ENCODE data around the gene USH1C. TPM values are rescaled to one million over a fixed set of nuclear protein-coding genes. Genes with fewer than 3 reads are reported as not detected.

The USH1C gene
- polyA plus RNA-seq, 1 donor: 269 TPM

DNA sequence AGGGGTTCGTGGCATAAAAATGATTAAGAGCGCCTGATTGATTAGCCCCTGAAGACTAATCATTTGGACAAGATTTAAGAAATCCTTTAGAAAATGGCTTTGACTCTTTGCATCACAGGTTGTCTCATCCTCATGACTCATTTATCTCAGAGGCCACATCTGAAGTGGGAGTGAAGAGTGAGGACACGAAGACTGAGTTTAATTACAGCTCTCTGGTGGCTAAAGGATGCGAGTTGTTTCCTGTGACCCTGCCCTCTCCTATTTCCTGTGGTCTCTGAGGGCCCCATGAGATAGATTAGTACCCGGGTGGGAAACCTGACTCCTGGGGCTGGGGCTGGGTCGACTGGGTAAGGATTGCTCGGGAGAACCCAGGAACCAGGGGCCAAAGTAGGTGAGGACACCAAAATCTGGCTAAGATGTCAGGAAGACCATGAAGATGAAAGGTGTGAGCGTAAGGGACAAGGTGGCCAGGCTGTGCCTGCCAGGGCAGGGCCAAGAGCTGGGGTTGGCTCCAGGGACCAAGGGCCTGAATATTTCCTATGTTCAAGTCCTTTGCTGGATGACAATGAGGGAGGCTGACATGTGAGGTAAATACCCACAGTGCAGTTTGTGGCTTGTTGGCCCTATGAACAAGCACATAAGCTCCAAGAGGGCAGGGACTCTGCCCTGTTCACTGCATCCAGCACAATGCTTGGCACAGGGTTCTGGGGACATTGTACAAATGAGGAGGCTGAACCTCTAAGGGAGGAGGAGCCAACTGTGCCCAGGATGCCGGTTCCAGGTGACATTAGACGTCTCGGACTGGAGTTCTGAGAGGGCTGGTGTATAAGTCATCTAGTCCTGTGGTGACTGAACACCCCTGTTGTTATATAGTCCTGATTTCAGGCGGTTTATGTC is 6.5 kb upstream of the USH1C start:
- DNase-seq: no peak
- Histone ChIP-seq H3K4me3 (ENCODE audit: low read length) (no peak overlapping the region), H3K36me3 (ENCODE audit: control insufficient read depth, insufficient read depth, low read length) (no peaks in the 10 kb centered on the region), H3K27me3 (ENCODE audit: control insufficient read depth, insufficient read depth, low read length) (peaks cover 3% of the 10 kb centered on the region), H3K9me3 (ENCODE audit: control insufficient read depth, low read depth, low read length) (no peaks in the 10 kb centered on the region), H3K27ac (ENCODE audit: low read length) (no peak overlapping the region), H3K4me1 (ENCODE audit: control insufficient read depth, insufficient read depth, low read length) (peaks cover 14% of the 10 kb centered on the region)
- 100% methylated on average over 1 of the region's 12 CpGs for WGBS (ENCODE audit: insufficient coverage, low lambda C conversion rate)

DNA sequence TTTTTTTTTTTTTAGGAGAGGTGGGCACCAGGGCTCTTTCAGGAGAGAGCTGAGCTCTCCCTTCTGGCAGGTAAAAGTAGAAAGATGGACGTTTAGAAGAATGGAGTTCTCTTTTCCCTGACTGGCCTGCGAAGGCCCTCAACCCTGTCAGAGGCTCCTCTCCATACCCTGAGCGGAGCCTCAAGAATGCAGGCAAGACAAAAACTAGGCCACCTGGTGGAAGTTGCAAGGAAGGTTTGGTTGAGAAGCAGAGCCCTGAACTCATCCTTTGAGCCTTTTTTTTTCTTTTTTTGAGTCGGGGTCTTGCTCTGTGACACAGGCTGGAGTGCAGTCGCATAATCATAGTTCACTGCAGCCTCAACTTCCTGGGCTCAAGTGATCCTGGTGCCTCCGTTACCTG is 4.2 kb upstream of the USH1C start:
- Histone ChIP-seq H3K36me3 (ENCODE audit: control insufficient read depth, insufficient read depth, low read length) (no peaks in the 10 kb centered on the region), H3K9me3 (ENCODE audit: control insufficient read depth, low read depth, low read length) (no peaks in the 10 kb centered on the region), H3K4me3 (ENCODE audit: low read length) (no peak overlapping the region), H3K27ac (ENCODE audit: low read length) (no peak overlapping the region), H3K27me3 (ENCODE audit: control insufficient read depth, insufficient read depth, low read length) (peaks cover 7% of the 10 kb centered on the region), H3K4me1 (ENCODE audit: control insufficient read depth, insufficient read depth, low read length) (peaks cover 14% of the 10 kb centered on the region)
- DNase-seq: no peak
- no CpG with 5 or more reads among the region's 6 CpGs for WGBS (ENCODE audit: insufficient coverage, low lambda C conversion rate)

DNA sequence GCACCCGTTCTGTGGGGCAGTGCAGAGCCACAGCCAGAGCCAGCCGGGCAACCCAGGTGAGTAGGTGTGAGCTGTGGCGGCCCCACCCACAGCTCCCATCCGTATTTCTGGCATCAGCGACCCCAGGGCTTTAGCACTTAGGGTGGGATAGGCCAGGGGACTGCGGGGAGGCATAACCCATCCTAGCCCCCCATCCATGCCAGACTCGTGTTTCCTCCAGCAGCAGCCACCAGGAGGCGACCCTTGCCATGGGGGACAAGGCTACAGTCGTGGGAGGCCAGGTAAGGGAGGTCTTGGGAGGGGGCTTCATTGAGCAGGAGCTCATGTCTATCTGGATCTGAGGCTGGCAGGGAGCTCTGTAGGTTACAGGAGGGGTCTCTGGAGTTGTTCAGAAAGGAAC is 3.7 kb upstream of the USH1C start:
- no peak for DNase-seq
- Histone ChIP-seq H3K27me3 (ENCODE audit: control insufficient read depth, insufficient read depth, low read length) (peaks cover 7% of the 10 kb centered on the region), H3K4me1 (ENCODE audit: control insufficient read depth, insufficient read depth, low read length) (peaks cover 14% of the 10 kb centered on the region), H3K27ac (ENCODE audit: low read length) (no peak overlapping the region), H3K9me3 (ENCODE audit: control insufficient read depth, low read depth, low read length) (no peaks in the 10 kb centered on the region), H3K4me3 (ENCODE audit: low read length) (no peak overlapping the region), H3K36me3 (ENCODE audit: control insufficient read depth, insufficient read depth, low read length) (no peaks in the 10 kb centered on the region)
- no CpG with 5 or more reads among the region's 9 CpGs for WGBS (ENCODE audit: insufficient coverage, low lambda C conversion rate)

DNA sequence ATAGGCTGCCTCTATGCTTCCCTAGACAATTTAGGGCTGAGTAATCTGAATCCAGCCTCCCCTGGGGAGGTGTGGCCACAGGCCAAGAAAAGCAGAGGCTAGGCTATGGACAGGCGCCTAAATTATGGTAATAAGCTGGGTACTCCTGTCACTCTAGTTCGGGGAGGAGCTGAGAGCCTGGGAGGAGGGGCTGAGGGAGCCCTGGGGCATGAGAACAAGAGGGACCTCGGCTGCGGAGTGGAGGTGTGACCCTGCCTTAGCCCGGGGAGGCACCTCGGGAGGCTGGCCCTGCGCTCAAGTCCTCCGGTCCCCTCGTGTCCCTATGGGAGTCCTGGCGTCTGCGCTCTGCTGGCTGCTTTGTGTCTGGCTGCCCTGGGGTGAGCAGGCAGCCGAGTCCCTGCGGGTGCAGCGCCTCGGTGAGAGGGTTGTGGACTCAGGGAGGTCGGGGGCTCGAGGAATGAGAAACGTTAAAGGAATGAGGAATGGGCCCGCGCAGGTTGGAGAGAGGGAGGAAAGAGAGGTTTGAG is 2.9 kb upstream of the USH1C start, which contains the start of gene OTOG:
Gene OTOG (plus strand): TSS at position 209 of the 527 bp plus-strand sequence. CDS start 114 bp downstream, at position 323.
- Histone ChIP-seq H3K9me3 (ENCODE audit: control insufficient read depth, low read depth, low read length) (no peaks in the 10 kb centered on the region), H3K27me3 (ENCODE audit: control insufficient read depth, insufficient read depth, low read length) (peaks cover 7% of the 10 kb centered on the region), H3K4me1 (ENCODE audit: control insufficient read depth, insufficient read depth, low read length) (peaks cover 14% of the 10 kb centered on the region), H3K4me3 (ENCODE audit: low read length) (no peak within 1 kb of the TSS), H3K36me3 (ENCODE audit: control insufficient read depth, insufficient read depth, low read length) (no peaks in the 10 kb centered on the region), H3K27ac (ENCODE audit: low read length) (no peak within 1 kb of the TSS)
- peak in 1 of 2 donors; percentile 42 for DNase-seq
- 0% methylated on average over 5 of the region's 20 CpGs for WGBS (ENCODE audit: insufficient coverage, low lambda C conversion rate)

DNA sequence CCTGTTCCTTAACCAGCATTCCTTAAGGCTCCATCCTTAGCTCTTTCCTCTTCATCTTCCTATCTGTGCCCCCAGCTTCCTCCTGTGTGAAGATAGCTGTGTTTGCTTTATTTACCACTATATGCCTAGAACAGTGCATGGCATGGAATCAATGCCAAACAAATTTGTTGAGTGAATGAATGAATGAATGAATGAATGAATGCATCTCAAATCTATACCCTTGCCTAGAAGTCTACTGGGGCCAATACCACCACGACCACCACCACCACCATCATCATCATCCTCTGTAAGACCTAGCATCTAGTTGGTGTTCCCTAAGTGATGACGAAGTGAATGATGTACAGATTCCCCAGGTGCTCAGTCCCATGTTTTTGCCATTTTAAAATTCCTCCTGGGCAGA is 2.0 kb upstream of the USH1C start:
- Histone ChIP-seq H3K27ac (ENCODE audit: low read length) (no peak overlapping the region), H3K4me3 (ENCODE audit: low read length) (no peak overlapping the region), H3K9me3 (ENCODE audit: control insufficient read depth, low read depth, low read length) (no peaks in the 10 kb centered on the region), H3K4me1 (ENCODE audit: control insufficient read depth, insufficient read depth, low read length) (peaks cover 19% of the 10 kb centered on the region), H3K36me3 (ENCODE audit: control insufficient read depth, insufficient read depth, low read length) (no peaks in the 10 kb centered on the region), H3K27me3 (ENCODE audit: control insufficient read depth, insufficient read depth, low read length) (peaks cover 7% of the 10 kb centered on the region)
- no peak for DNase-seq
- WGBS (ENCODE audit: insufficient coverage, low lambda C conversion rate): no CpG with 5 or more reads among the region's 2 CpGs

DNA sequence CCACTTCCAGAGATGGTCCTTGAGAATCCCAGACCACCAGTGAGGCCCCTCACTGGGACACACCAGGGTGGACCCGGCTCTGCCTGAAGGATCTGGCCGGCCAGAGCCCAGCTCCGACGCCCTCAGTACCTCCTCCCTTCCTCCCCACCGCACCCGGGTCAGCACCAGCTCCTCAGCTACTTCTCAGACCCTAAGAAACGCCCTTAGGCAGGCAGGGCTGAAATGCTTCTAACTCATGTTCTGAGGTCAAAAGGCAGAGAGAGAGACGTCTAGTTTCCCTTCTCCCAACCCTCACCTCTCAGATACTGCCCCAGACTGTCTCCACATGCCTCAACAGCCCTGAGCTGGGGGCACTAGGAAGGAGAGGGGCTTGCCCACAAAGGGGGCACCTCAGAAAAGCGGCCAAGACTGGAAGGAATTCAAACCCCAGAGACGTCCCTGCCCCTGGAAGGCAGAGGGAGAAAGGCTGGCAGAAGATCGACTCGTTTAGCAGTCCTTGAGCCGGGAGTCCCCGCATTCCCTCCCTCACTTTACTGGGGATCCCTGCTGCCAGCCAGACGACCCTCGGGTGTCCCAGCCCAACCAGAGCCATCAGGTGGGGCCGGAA is 539 bp downstream of the USH1C start:
- H3K4me3 ChIP-seq (ENCODE audit: low read length): peak overlapping the region; percentile 93
- WGBS (ENCODE audit: insufficient coverage, low lambda C conversion rate): no CpG with 5 or more reads among the region's 17 CpGs

DNA sequence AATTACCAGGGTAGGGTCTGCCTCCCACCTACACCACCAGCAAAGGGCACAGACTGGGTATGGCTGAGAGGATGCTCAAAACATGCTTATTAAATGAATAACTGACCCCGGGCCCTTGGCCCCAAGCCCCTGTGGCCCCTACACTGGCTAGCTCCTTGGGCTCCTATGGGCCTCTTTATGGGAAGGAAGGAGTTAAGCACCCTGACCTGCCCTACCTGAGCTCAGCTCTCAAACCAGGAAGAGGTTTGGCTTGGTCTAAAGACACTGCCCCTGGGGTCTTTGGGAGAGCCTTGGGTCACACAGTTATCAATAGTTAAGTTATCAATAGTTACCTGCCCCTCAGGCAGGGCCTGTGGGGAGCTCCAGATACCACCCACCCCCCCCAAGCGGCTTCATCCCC is 1.2 kb downstream of the USH1C start:
- Histone ChIP-seq H3K27ac (ENCODE audit: low read length) (peak overlapping the region; percentile 97), H3K9me3 (ENCODE audit: control insufficient read depth, low read depth, low read length) (no peaks in the 10 kb centered on the region), H3K4me1 (ENCODE audit: control insufficient read depth, insufficient read depth, low read length) (peaks cover 48% of the 10 kb centered on the region), H3K4me3 (ENCODE audit: low read length) (peak overlapping the region; percentile 93), H3K27me3 (ENCODE audit: control insufficient read depth, insufficient read depth, low read length) (peaks cover 7% of the 10 kb centered on the region), H3K36me3 (ENCODE audit: control insufficient read depth, insufficient read depth, low read length) (peaks cover 8% of the 10 kb centered on the region)
- DNase-seq: peak in 1 of 2 donors; percentile 82
- no CpG with 5 or more reads among the region's 2 CpGs for WGBS (ENCODE audit: insufficient coverage, low lambda C conversion rate)

More for the DNA sequence above, 539 bp downstream of the USH1C start:
- Histone ChIP-seq H3K36me3 (ENCODE audit: control insufficient read depth, insufficient read depth, low read length) (peaks cover 3% of the 10 kb centered on the region), H3K9me3 (ENCODE audit: control insufficient read depth, low read depth, low read length) (no peaks in the 10 kb centered on the region), H3K27me3 (ENCODE audit: control insufficient read depth, insufficient read depth, low read length) (peaks cover 7% of the 10 kb centered on the region), H3K4me1 (ENCODE audit: control insufficient read depth, insufficient read depth, low read length) (peaks cover 43% of the 10 kb centered on the region), H3K27ac (ENCODE audit: low read length) (peak overlapping the region; percentile 97)
- DNase-seq: peak in 1 of 2 donors; percentile 67

DNA sequence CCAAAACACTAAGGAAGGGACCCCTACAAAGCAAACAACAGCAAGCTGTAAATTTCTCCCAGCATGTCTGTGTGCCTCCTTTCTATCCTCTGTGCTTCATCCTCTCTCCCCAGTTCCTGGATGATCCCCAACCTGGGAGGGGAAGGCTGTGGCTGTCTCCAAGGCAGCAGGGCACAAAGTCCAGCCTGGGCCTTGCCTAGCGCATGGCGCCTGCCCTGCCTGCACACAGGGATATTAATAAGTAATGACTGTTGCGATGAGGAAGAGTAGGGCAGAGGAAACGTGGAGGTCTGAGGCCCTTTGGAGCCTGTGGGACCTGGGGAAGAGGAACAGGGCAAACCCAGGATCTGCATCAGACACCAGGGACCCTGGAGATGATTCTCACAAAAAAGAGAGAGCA is 2.0 kb downstream of the USH1C start:
- Histone ChIP-seq H3K27ac (ENCODE audit: low read length) (peak overlapping the region; percentile 97), H3K27me3 (ENCODE audit: control insufficient read depth, insufficient read depth, low read length) (peaks cover 7% of the 10 kb centered on the region), H3K4me1 (ENCODE audit: control insufficient read depth, insufficient read depth, low read length) (peaks cover 47% of the 10 kb centered on the region), H3K4me3 (ENCODE audit: low read length) (peak overlapping the region; percentile 93), H3K36me3 (ENCODE audit: control insufficient read depth, insufficient read depth, low read length) (peaks cover 8% of the 10 kb centered on the region), H3K9me3 (ENCODE audit: control insufficient read depth, low read depth, low read length) (no peaks in the 10 kb centered on the region)
- WGBS (ENCODE audit: insufficient coverage, low lambda C conversion rate): no CpG with 5 or more reads among the region's 4 CpGs
- peak; percentile 88 to 95 for DNase-seq

DNA sequence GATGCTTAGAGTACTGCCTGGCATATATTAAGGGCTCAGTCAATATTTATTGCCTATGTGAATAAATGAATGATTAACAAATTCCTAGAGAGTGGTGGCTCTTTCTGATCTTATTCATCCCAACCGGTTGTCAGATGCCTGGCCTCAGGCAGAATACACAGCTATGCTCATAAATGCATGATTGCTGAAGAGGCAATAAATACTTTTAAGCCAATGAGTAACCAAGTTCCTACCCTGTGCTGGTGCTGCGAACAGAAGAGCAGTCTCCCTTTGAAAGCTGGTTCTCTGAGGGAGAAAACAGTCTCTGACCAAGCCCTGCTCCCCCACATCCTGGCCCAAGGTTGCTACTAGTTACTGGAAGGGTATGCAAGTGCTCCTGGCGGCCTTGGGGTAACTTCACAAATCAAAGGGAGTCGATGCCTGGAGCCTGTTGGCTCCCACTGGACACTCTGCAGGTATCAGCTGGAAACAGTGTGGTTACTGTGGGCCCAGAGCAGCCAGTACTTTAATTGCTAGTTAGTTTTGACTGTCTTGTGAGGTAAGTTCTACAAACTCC is 2.8 kb downstream of the USH1C start:
- peaks cover 4% of the 10 kb centered on the region for H3K27me3 ChIP-seq (ENCODE audit: control insufficient read depth, insufficient read depth, low read length)
- peak; percentile 81 to 91 for DNase-seq
- peak overlapping the region; percentile 93 for H3K4me3 ChIP-seq (ENCODE audit: low read length)
- H3K27ac ChIP-seq (ENCODE audit: low read length): peak overlapping the region; percentile 97
- H3K4me1 ChIP-seq (ENCODE audit: control insufficient read depth, insufficient read depth, low read length): peaks cover 46% of the 10 kb centered on the region
- peaks cover 8% of the 10 kb centered on the region for H3K36me3 ChIP-seq (ENCODE audit: control insufficient read depth, insufficient read depth, low read length)
- H3K9me3 ChIP-seq (ENCODE audit: control insufficient read depth, low read depth, low read length): no peaks in the 10 kb centered on the region
- WGBS (ENCODE audit: insufficient coverage, low lambda C conversion rate): no CpG with 5 or more reads among the region's 4 CpGs

DNA sequence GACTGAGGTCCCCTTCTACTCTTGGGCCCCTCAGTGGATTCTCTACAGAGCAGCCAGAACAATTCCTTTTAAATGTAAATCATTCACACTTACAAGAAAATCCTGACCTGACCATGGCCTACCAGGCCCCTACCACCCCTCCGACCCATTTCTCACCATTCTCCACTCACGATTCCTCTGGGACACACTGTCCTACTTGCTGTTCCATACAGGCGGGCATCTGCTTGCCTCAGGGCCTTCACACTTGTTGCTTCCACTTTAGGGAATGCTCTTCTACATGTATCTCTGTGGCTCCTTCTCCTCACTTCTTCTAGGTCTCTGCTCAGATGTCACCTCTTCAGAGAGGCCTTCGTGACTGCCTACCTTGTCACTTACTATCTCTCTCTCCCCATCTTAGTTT is 3.4 kb downstream of the USH1C start:
- Histone ChIP-seq H3K4me3 (ENCODE audit: low read length) (no peak overlapping the region), H3K9me3 (ENCODE audit: control insufficient read depth, low read depth, low read length) (no peaks in the 10 kb centered on the region), H3K36me3 (ENCODE audit: control insufficient read depth, insufficient read depth, low read length) (peaks cover 8% of the 10 kb centered on the region), H3K4me1 (ENCODE audit: control insufficient read depth, insufficient read depth, low read length) (peaks cover 46% of the 10 kb centered on the region), H3K27ac (ENCODE audit: low read length) (peak overlapping the region; percentile 97), H3K27me3 (ENCODE audit: control insufficient read depth, insufficient read depth, low read length) (peaks cover 4% of the 10 kb centered on the region)
- no peak for DNase-seq
- 76% methylated on average over 4 of the region's 4 CpGs for WGBS (ENCODE audit: insufficient coverage, low lambda C conversion rate)

Measured in large intestine (tissue), 3 donors.